HEK293 (cell line): Measurements from ENCODE around the gene PDZK1IP1.
A peak's percentile ranks its signal among the peaks of the same experiment; 100 is the strongest.

Experiments used
- BCL11B ChIP-seq: fragments of 450-650 bp; formaldehyde crosslinking; IDR thresholded peaks from 2 replicates; pipeline ENCODE4 v1.5.1; 2016; ENCODE audit warnings: low read depth, missing biosample characterization, missing genetic modification characterization
- HOXD13 ChIP-seq: sonication (generic); formaldehyde crosslinking; IDR thresholded peaks from 2 replicates; pipeline ENCODE4 v1.8.0; 2022; ENCODE audit warnings: missing genetic modification reagents, borderline replicate concordance
- KLF1 ChIP-seq: fragments of 450-650 bp; formaldehyde crosslinking; IDR thresholded peaks from 2 replicates; pipeline ENCODE4 v1.5.1; 2016; ENCODE audit warnings: missing biosample characterization, missing genetic modification characterization
- MYNN ChIP-seq: fragments of 450-650 bp; formaldehyde crosslinking; IDR thresholded peaks from 2 replicates; pipeline ENCODE4 v1.5.1; 2016; ENCODE audit warnings: missing biosample characterization, missing genetic modification characterization, borderline replicate concordance
- SALL2 ChIP-seq: fragments of 450-650 bp; formaldehyde crosslinking; IDR thresholded peaks from 2 replicates; pipeline ENCODE4 v1.5.0; 2017; ENCODE audit warnings: missing biosample characterization, mild to moderate bottlenecking, missing genetic modification characterization, borderline replicate concordance
- SCRT1 ChIP-seq: fragments of 450-650 bp; formaldehyde crosslinking; IDR thresholded peaks from 2 replicates; pipeline ENCODE4 v1.5.1; 2016; ENCODE audit warnings: missing biosample characterization, missing genetic modification characterization, borderline replicate concordance
- SP7 ChIP-seq: fragments of 450-650 bp; formaldehyde crosslinking; IDR thresholded peaks from 2 replicates; pipeline ENCODE4 v1.5.1; 2016; ENCODE audit warnings: missing biosample characterization, missing genetic modification characterization
- WT1 ChIP-seq: fragments of 450-650 bp; formaldehyde crosslinking; IDR thresholded peaks from 2 replicates; pipeline ENCODE4 v1.5.1; 2016; ENCODE audit warnings: missing biosample characterization, missing genetic modification characterization
- ZNF112 ChIP-seq: fragments of 450-650 bp; formaldehyde crosslinking; IDR thresholded peaks from 2 replicates; pipeline ENCODE4 v1.5.0; 2017; ENCODE audit warnings: missing biosample characterization, missing genetic modification characterization
- ZNF132 ChIP-seq: fragments of 450-650 bp; formaldehyde crosslinking; IDR thresholded peaks from 2 replicates; pipeline ENCODE4 v1.5.1; 2017; ENCODE audit warnings: missing biosample characterization, missing genetic modification characterization, borderline replicate concordance
- ZNF16 ChIP-seq: fragments of 450-650 bp; formaldehyde crosslinking; IDR thresholded peaks from 2 replicates; pipeline ENCODE4 v1.5.1; 2016; ENCODE audit warnings: low read depth, missing biosample characterization, missing genetic modification characterization
- ZNF555 ChIP-seq: fragments of 450-650 bp; formaldehyde crosslinking; conservative IDR thresholded peaks from 2 replicates; pipeline ENCODE4 v1.5.1; 2017; ENCODE audit warnings: missing biosample characterization, mild to moderate bottlenecking, missing genetic modification characterization, inconsistent platforms
- ZNF596 ChIP-seq: fragments of 450-650 bp; IDR thresholded peaks from 2 replicates; pipeline ENCODE4 v1.5.0; 2018; ENCODE audit warnings: missing biosample characterization, mild to moderate bottlenecking, missing genetic modification characterization, moderate library complexity
- ZNF600 ChIP-seq: fragments of 450-650 bp; formaldehyde crosslinking; IDR thresholded peaks from 2 replicates; pipeline ENCODE4 v1.5.1; 2016; ENCODE audit warnings: missing biosample characterization, missing genetic modification characterization
- ZNF621 ChIP-seq: fragments of 450-650 bp; formaldehyde crosslinking; IDR thresholded peaks from 2 replicates; pipeline ENCODE4 v1.5.1; 2017; ENCODE audit warnings: missing biosample characterization, missing genetic modification characterization
- ZNF624 ChIP-seq: fragments of 450-650 bp; formaldehyde crosslinking; IDR thresholded peaks from 2 replicates; pipeline ENCODE4 v1.5.1; 2017; ENCODE audit warnings: missing biosample characterization, missing genetic modification characterization
- ZNF654 ChIP-seq: fragments of 450-650 bp; formaldehyde crosslinking; IDR thresholded peaks from 2 replicates; pipeline ENCODE4 v1.5.1; 2016; ENCODE audit warnings: low read depth, missing biosample characterization, missing genetic modification characterization
- TF ChIP-seq, protein P1 (sequence below): sonication (generic); formaldehyde crosslinking; IDR thresholded peaks from 2 replicates; pipeline ENCODE4 v1.8.1; 2022; ENCODE audit warnings: mild to moderate bottlenecking, moderate library complexity, missing genetic modification reagents
- TF ChIP-seq, protein P2 (sequence below): fragments of 450-650 bp; formaldehyde crosslinking; IDR thresholded peaks from 2 replicates; pipeline ENCODE4 v1.5.1; 2017; ENCODE audit warnings: missing biosample characterization, missing genetic modification characterization
- TF ChIP-seq, protein P3 (sequence below): fragments of 450-650 bp; formaldehyde crosslinking; IDR thresholded peaks from 2 replicates; pipeline ENCODE4 v1.5.1; 2016; ENCODE audit warnings: missing biosample characterization, missing genetic modification characterization
- TF ChIP-seq, protein P4 (sequence below): fragments of 450-650 bp; IDR thresholded peaks from 2 replicates; pipeline ENCODE4 v1.5.1; 2018; ENCODE audit warnings: missing biosample characterization, mild to moderate bottlenecking, missing genetic modification characterization
- TF ChIP-seq, protein P5 (sequence below): fragments of 450-650 bp; formaldehyde crosslinking; IDR thresholded peaks from 2 replicates; pipeline ENCODE4 v1.5.1; 2016; ENCODE audit warnings: missing biosample characterization, missing genetic modification characterization
- TF ChIP-seq, protein P6 (sequence below): fragments of 450-650 bp; formaldehyde crosslinking; IDR thresholded peaks from 2 replicates; pipeline ENCODE4 v1.5.1; 2016; ENCODE audit warnings: missing biosample characterization, missing genetic modification characterization, borderline replicate concordance

PDZK1IP1 gene

DNA sequence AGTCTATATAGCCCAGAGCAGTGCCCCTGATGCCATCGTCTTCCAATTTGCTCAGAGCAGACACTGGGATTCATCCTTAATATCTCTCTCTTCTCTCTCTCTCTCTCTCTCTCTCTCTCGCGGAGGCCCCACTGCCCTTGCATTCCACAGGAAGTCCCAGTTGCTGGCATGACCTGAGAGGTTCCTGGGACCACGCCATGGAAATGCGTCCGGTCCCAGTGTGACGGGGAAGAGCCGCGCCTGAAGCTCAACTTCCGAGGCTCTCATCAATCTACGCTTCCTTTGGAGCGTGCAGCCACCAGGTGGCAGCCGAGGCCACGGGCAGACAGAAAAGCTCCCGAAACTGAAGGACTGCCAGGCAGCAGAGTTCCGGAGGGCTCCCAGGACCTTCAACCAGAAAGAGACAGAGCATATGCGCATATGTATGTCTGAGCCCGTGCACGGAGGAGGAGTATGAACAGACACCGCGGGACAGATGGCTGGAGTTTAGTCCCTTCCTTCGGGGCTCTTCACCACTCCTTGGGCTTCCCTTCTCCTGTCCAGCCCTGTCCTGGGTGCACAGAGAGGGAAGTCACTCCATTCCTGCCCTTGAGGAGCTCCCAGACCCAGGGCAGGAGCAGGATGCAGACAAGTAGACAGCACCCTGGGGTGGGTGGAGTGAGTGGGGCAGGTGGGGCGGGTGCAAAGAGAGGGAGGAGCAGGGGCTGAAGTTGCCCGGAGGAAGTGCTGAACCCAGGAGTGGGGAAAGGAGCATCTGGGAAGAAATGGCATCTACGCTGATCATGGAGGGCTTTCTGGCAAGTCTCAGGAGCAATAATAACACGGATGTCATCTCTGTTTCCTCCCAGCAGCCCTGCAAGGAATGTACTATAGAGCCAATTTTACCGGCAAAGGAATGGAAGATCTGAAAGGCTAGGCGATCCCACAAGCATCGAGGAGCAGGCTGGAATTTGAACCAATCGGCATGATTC lies 10.5 kb downstream of the PDZK1IP1 start (continued):
- TF ChIP-seq MYNN (tag by site-specific recombination): no peak
- TF ChIP-seq, protein P1, sequence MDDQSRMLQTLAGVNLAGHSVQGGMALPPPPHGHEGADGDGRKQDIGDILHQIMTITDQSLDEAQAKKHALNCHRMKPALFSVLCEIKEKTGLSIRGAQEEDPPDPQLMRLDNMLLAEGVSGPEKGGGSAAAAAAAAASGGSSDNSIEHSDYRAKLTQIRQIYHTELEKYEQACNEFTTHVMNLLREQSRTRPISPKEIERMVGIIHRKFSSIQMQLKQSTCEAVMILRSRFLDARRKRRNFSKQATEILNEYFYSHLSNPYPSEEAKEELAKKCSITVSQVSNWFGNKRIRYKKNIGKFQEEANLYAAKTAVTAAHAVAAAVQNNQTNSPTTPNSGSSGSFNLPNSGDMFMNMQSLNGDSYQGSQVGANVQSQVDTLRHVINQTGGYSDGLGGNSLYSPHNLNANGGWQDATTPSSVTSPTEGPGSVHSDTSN (CRISPR knock-in tag): peak; percentile 60
- TF ChIP-seq ZNF132 (tag by site-specific recombination): no peak
- no peak for TF ChIP-seq ZNF112 (tag by site-specific recombination)
- no peak for TF ChIP-seq KLF1 (tag by site-specific recombination)
- peak; percentile 94 for TF ChIP-seq ZNF654 (tag by site-specific recombination)
- TF ChIP-seq ZNF600 (tag by site-specific recombination): peak; percentile 81
- TF ChIP-seq, protein P2, sequence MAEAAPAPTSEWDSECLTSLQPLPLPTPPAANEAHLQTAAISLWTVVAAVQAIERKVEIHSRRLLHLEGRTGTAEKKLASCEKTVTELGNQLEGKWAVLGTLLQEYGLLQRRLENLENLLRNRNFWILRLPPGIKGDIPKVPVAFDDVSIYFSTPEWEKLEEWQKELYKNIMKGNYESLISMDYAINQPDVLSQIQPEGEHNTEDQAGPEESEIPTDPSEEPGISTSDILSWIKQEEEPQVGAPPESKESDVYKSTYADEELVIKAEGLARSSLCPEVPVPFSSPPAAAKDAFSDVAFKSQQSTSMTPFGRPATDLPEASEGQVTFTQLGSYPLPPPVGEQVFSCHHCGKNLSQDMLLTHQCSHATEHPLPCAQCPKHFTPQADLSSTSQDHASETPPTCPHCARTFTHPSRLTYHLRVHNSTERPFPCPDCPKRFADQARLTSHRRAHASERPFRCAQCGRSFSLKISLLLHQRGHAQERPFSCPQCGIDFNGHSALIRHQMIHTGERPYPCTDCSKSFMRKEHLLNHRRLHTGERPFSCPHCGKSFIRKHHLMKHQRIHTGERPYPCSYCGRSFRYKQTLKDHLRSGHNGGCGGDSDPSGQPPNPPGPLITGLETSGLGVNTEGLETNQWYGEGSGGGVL (tag by site-specific recombination): peak; percentile 74
- TF ChIP-seq, protein P3, sequence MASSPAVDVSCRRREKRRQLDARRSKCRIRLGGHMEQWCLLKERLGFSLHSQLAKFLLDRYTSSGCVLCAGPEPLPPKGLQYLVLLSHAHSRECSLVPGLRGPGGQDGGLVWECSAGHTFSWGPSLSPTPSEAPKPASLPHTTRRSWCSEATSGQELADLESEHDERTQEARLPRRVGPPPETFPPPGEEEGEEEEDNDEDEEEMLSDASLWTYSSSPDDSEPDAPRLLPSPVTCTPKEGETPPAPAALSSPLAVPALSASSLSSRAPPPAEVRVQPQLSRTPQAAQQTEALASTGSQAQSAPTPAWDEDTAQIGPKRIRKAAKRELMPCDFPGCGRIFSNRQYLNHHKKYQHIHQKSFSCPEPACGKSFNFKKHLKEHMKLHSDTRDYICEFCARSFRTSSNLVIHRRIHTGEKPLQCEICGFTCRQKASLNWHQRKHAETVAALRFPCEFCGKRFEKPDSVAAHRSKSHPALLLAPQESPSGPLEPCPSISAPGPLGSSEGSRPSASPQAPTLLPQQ (tag by site-specific recombination): no peak
- TF ChIP-seq ZNF621 (tag by site-specific recombination): no peak
- TF ChIP-seq, protein P4, sequence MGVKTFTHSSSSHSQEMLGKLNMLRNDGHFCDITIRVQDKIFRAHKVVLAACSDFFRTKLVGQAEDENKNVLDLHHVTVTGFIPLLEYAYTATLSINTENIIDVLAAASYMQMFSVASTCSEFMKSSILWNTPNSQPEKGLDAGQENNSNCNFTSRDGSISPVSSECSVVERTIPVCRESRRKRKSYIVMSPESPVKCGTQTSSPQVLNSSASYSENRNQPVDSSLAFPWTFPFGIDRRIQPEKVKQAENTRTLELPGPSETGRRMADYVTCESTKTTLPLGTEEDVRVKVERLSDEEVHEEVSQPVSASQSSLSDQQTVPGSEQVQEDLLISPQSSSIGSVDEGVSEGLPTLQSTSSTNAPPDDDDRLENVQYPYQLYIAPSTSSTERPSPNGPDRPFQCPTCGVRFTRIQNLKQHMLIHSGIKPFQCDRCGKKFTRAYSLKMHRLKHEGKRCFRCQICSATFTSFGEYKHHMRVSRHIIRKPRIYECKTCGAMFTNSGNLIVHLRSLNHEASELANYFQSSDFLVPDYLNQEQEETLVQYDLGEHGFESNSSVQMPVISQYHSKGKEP (tag by site-specific recombination): no peak
- TF ChIP-seq, protein P5, sequence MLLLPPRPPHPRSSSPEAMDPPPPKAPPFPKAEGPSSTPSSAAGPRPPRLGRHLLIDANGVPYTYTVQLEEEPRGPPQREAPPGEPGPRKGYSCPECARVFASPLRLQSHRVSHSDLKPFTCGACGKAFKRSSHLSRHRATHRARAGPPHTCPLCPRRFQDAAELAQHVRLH (tag by site-specific recombination): no peak
- TF ChIP-seq WT1 (tag by site-specific recombination): no peak
- TF ChIP-seq ZNF16 (tag by site-specific recombination): no peak
- no peak for TF ChIP-seq HOXD13 (CRISPR knock-in tag)
- no peak for TF ChIP-seq BCL11B
- TF ChIP-seq SCRT1 (tag by site-specific recombination): no peak
- no peak for TF ChIP-seq ZNF555 (tag by site-specific recombination)
- TF ChIP-seq SP7 (tag by site-specific recombination): 0 out of 2 replicates have a peak, but pooled peaks have one; percentile 39
- no peak for TF ChIP-seq SALL2 (tag by site-specific recombination)
- no peak for TF ChIP-seq ZNF624 (tag by site-specific recombination)
- peak; percentile 91 for TF ChIP-seq ZNF596 (tag by site-specific recombination)
- TF ChIP-seq, protein P6, sequence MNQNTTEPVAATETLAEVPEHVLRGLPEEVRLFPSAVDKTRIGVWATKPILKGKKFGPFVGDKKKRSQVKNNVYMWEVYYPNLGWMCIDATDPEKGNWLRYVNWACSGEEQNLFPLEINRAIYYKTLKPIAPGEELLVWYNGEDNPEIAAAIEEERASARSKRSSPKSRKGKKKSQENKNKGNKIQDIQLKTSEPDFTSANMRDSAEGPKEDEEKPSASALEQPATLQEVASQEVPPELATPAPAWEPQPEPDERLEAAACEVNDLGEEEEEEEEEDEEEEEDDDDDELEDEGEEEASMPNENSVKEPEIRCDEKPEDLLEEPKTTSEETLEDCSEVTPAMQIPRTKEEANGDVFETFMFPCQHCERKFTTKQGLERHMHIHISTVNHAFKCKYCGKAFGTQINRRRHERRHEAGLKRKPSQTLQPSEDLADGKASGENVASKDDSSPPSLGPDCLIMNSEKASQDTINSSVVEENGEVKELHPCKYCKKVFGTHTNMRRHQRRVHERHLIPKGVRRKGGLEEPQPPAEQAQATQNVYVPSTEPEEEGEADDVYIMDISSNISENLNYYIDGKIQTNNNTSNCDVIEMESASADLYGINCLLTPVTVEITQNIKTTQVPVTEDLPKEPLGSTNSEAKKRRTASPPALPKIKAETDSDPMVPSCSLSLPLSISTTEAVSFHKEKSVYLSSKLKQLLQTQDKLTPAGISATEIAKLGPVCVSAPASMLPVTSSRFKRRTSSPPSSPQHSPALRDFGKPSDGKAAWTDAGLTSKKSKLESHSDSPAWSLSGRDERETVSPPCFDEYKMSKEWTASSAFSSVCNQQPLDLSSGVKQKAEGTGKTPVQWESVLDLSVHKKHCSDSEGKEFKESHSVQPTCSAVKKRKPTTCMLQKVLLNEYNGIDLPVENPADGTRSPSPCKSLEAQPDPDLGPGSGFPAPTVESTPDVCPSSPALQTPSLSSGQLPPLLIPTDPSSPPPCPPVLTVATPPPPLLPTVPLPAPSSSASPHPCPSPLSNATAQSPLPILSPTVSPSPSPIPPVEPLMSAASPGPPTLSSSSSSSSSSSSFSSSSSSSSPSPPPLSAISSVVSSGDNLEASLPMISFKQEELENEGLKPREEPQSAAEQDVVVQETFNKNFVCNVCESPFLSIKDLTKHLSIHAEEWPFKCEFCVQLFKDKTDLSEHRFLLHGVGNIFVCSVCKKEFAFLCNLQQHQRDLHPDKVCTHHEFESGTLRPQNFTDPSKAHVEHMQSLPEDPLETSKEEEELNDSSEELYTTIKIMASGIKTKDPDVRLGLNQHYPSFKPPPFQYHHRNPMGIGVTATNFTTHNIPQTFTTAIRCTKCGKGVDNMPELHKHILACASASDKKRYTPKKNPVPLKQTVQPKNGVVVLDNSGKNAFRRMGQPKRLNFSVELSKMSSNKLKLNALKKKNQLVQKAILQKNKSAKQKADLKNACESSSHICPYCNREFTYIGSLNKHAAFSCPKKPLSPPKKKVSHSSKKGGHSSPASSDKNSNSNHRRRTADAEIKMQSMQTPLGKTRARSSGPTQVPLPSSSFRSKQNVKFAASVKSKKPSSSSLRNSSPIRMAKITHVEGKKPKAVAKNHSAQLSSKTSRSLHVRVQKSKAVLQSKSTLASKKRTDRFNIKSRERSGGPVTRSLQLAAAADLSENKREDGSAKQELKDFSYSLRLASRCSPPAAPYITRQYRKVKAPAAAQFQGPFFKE (tag by site-specific recombination): no peak
- TF ChIP-seq, all 188 proteins: peak for 29
